NT2/D1 (cell line): ENCODE data around the gene CAMTA1.

Experiments
- SUZ12 ChIP-seq: IDR thresholded peaks from 2 replicates; pipeline ENCODE4 v1.6.1; 2011; ENCODE audit not compliant: insufficient read length, insufficient read depth; ENCODE audit errors: extremely low read depth
- ZNF274 ChIP-seq: IDR thresholded peaks from 2 replicates; pipeline ENCODE4 v1.6.1; 2011; ENCODE audit warnings: mild to moderate bottlenecking, low read depth, low read length

DNA sequence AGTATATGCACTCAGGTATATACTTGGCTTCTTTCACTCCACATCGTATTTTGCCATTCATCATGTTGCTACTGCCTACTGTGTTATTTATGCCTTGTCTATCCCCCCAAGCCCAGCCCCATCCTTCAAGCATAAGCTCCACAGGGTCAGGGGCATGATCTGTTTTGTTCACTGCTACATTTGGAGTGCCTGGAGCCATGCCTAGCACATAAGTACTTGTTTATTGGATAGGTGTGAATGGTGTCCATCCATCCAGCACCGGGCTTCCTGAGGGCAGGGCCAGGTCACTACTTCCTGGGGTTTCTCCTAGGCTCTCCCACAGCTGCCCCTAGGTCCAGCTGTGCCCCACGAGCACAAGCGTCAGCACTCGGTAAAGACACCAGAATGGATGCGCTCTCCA, 696.8 kb downstream of the CAMTA1 start:
- TF ChIP-seq SUZ12: no peak
- no peak for TF ChIP-seq ZNF274
